Right atrium auricular region (tissue), 2 donors: ENCODE data around the gene PRR29. TPM values are rescaled to one million over a fixed set of nuclear protein-coding genes. Genes with fewer than 3 reads are reported as not detected.

ENCODE experiments used
- DNase-seq: peaks from one replicate; pipeline ENCODE4 v3.0.0-alpha.2; 2019; ENCODE audit warnings: low spot score
- H3K27ac ChIP-seq, 2 donors: fragments of 200-600 bp; sonication (generic); 1 replicate in 1 of 2; 2 replicates in 1 of 2; pipeline ENCODE4 v1.5.1; 2016 to 2019
- H3K27me3 ChIP-seq, 2 donors: fragments of 200-600 bp; sonication (generic); one replicate each; pipeline versions ENCODE4 v1.5.1 to v1.6.0; 2017 to 2019
- H3K36me3 ChIP-seq: fragments of 200-600 bp; sonication (generic); one replicate; pipeline ENCODE4 v1.5.1; 2016
- H3K4me1 ChIP-seq, 2 donors: fragments of 200-600 bp; sonication (generic); one replicate each; pipeline versions ENCODE4 v1.5.1 to v1.6.0; 2017 to 2019
- H3K4me3 ChIP-seq, 2 donors: fragments of 200-600 bp; sonication (generic); 1 replicate in 1 of 2; 2 replicates in 1 of 2; pipeline ENCODE4 v1.5.1; 2017 to 2019; ENCODE audit warnings: mild to moderate bottlenecking in 1 of 2, moderate library complexity in 1 of 2
- H3K9me3 ChIP-seq, 2 donors: fragments of 200-600 bp; sonication (generic); one replicate each; pipeline ENCODE4 v1.5.1; 2019
- CTCF ChIP-seq, 2 donors: fragments of 200-600 bp; sonication (generic); IDR thresholded peaks; one replicate each; pipeline ENCODE4 v1.5.1; 2019; ENCODE audit warnings: antibody characterized with exemption in 2 of 2
- total RNA-seq, 2 donors: library from RNA; depleted of rRNA; stranded (reverse); fragments of >200 nt; gene quantifications; one replicate each; pipeline ENCODE4 v1.1.0, GENCODE V29; 2016

The PRR29 gene
- total RNA-seq, result under 1 TPM in 1 of 2 donors, not detected in 1; 0.08 TPM

- H3K36me3 ChIP-seq, result no peaks in the 10 kb centered on the region
- H3K27me3 ChIP-seq, result peaks cover 0 to 8% of the 10 kb centered on the region in 2 donors
- no peaks in the 10 kb centered on the region for H3K9me3 ChIP-seq
- DNase-seq, result no peak
- no peak for TF ChIP-seq CTCF (IDR thresholded peaks at IDR 0.05)
- H3K4me1 ChIP-seq, result peaks cover 0 to 37% of the 10 kb centered on the region in 2 donors
- peak within 1 kb of the TSS; percentile 45 to 55 for H3K4me3 ChIP-seq
- H3K27ac ChIP-seq, result peak within 1 kb of the TSS; percentile 3 to 22
Measured at GRCh38 chr17:63998050-63998720, at the start of gene PRR29. TSS of gene PRR29 (plus strand) at chr17:63998351. CDS start at chr17:63998365, 14 bp downstream.

- Histone ChIP-seq H3K27me3 (no peaks in the 10 kb centered on the region), H3K4me3 (no peak overlapping the region), H3K4me1 (peaks cover 0 to 13% of the 10 kb centered on the region in 2 donors), H3K36me3 (no peaks in the 10 kb centered on the region), H3K9me3 (no peaks in the 10 kb centered on the region), H3K27ac (no peak overlapping the region)
- no peak for DNase-seq
- no peak for TF ChIP-seq CTCF (IDR thresholded peaks at IDR 0.05)
Measured at GRCh38 chr17:63948521-63948920, 49.6 kb upstream of the PRR29 start.

- no peak for TF ChIP-seq CTCF (IDR thresholded peaks at IDR 0.05)
- H3K27ac ChIP-seq, result no peak overlapping the region
- DNase-seq, result no peak
- no peaks in the 10 kb centered on the region for H3K9me3 ChIP-seq
- H3K27me3 ChIP-seq, result no peaks in the 10 kb centered on the region
- H3K36me3 ChIP-seq, result no peaks in the 10 kb centered on the region
- H3K4me1 ChIP-seq, result peaks cover 0 to 24% of the 10 kb centered on the region in 2 donors
- no peak overlapping the region for H3K4me3 ChIP-seq
Measured at GRCh38 chr17:63949576-63950250, 48.4 kb upstream of the PRR29 start.

GRCh38 chr17:63950940-63951907 is 46.9 kb upstream of the PRR29 start:
- no peak overlapping the region for H3K4me3 ChIP-seq
- no peaks in the 10 kb centered on the region for H3K36me3 ChIP-seq
- TF ChIP-seq CTCF (IDR thresholded peaks at IDR 0.05), result peak in 1 of 2 donors; percentile 20
- no peaks in the 10 kb centered on the region for H3K27me3 ChIP-seq
- peaks cover 0 to 24% of the 10 kb centered on the region in 2 donors for H3K4me1 ChIP-seq
- H3K9me3 ChIP-seq, result no peaks in the 10 kb centered on the region
- no peak for DNase-seq
- no peak overlapping the region for H3K27ac ChIP-seq

- peaks cover 0 to 13% of the 10 kb centered on the region in 2 donors for H3K4me1 ChIP-seq
- no peak overlapping the region for H3K4me3 ChIP-seq
- H3K27me3 ChIP-seq, result no peaks in the 10 kb centered on the region
- no peak overlapping the region for H3K27ac ChIP-seq
- no peaks in the 10 kb centered on the region for H3K9me3 ChIP-seq
- TF ChIP-seq CTCF (IDR thresholded peaks at IDR 0.05), result no peak
- no peak for DNase-seq
- no peaks in the 10 kb centered on the region for H3K36me3 ChIP-seq
Measured at GRCh38 chr17:63954402-63955063, 43.6 kb upstream of the PRR29 start.
